ENCODE measurements around the gene CHCHD6.

Gene CHCHD6

GRCh38 chr3:126703512-126704493, at the start of gene CHCHD6:
CHCHD6 (plus strand) TSS chr3:126704240; CDS start chr3:126704313, 73 bp downstream.
- DNase-seq = no peak

DNA sequence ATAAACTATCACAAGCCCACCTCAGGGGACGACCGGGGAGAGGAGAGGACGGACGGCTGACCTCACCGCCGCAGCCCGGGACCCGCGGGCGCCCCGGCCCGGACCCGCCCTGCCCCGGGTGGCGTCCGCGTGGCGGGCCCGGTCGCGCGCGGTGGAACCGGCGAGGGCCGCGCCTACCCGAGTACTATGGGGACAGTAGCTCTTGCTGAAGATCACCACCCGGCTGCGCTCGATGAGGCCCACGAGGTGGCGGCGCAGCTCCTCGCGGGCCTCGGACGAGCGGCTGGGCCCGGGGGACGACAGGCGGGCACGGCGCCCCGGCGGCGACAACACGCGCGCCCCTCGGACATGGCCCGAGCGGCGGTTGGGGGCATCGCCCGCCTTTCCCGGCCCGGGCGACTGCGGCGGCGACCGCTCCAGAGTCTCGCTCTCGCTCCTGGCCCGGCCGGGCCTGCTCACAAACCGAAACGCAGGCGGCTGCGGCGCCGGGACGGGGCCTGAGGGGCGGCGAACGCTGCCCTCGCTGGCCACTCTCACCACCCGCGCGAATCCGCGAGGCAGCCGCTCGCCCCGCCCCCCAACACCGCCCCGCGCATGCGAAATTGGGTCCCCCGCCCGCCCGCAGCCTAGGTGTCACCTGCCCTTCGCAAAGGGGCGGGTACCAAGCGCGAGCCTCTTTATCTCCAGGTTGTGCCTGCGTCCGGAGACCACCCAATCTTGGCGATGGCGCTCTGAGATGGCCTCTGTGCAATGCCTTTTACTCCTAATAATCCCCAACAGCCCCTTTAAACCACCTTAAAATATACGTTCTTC, 49.3 kb upstream of the CHCHD6 start, which contains the start of gene TXNRD3:
TSS of gene TXNRD3 (minus strand) at position 554 of the 813 bp plus-strand sequence.
- no peak for DNase-seq

DNA sequence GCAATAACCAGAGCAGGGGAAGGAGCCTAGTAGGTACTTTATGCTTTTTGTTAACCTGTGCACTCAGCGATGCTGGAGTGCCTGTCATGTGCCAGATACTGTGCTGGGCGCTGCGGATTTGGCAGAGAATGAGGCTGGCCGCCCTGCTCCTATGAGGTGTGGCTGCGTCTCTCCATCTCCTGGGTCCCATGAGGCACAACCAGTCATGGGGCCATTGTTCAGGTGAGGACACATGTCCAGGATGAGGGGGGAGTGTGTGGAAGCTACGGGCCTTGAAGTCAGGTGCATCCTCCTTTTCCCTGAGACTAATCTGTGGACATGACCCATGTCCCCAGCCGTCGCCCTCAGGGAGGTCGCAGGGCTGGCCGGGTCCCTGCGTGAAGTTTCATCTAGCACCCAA, 48.2 kb upstream of the CHCHD6 start:
- no peak for DNase-seq

DNA sequence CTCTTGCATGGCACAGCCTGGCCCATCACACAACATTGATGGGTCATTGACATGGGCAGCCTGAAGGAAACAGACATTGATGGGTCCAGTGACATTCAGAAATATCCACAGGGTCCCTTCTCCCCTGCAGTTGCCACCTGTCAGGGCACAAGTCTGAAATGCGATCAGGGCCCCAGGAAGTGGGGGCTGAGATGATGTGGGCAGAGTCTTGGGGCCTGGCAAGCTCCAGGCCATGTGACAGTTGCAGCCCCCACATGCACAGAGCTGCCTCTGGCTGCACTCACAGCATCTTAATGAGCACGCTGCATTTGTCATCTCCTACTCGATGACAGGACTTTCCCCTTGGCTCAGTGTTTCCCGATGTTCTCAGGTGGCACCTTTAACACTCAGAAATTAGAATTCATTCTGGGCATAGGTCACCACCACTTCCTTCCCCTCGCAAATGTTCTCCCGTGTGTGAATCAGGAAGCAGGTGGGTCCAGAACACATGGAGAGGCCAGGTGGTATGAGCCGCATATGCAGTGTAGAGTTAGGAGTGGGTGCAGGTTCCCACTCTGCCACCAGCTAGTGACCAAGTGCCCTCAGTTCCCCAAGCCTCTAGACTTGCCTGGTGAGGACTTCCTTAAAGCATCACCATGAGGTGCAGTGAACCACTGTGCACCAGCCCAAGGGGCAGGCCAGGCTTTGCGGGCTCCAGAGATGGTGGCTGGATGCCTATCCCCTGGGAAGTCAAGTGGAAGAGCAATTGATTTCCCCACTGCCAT, 47.5 kb upstream of the CHCHD6 start:
- no peak for DNase-seq

GRCh38 chr3:126657901-126658300, 46.1 kb upstream of the CHCHD6 start:
- DNase-seq = no peak

GRCh38 chr3:126658584-126658983, 45.5 kb upstream of the CHCHD6 start:
- no peak for DNase-seq

DNA sequence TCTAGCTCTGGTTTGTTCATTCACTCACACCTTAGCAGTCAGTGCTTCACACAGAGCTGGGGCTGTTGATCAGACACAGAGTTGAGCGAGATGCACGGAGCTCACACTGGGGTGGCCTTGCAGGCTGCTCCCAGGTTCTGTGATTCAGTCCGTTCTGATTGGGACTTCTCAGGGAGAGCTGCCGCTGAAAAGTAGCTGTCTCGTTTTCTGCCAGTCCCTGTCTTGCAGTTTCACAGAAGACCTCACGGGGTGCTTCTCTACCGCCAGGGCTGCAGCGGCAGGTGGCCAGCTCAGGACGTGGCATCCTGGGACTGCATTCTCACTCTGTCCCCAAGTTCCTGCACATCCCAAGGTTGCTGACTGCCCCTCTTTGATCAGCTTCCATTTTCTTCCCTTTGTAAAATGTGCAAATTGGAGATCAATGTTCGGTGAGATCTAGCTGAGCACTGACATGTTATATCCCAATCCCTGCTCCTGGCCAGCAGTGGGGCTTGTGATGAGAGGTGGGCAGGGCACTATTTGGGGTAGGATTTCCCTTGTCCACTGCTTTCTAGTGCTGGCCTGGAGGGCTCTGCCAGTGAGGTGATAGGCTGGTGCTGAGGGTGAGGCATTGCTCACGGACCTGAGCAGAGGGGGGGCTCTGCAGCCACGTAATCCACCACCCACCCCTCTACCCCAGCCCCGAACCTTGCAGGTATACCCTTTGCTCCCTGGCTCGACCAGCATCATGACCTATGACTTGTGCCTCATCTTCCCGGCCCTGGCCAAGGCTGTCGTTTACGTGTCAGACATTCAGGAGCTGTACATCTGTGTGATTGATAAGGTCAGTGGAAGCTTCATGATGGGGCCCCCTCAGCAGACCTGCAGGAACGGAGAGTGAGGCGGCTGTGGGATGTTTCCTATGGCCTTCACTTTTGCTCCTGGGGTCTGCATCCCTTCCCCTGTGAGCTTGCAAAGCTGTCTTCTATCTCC, 43.8 kb upstream of the CHCHD6 start:
- DNase-seq = no peak

DNA sequence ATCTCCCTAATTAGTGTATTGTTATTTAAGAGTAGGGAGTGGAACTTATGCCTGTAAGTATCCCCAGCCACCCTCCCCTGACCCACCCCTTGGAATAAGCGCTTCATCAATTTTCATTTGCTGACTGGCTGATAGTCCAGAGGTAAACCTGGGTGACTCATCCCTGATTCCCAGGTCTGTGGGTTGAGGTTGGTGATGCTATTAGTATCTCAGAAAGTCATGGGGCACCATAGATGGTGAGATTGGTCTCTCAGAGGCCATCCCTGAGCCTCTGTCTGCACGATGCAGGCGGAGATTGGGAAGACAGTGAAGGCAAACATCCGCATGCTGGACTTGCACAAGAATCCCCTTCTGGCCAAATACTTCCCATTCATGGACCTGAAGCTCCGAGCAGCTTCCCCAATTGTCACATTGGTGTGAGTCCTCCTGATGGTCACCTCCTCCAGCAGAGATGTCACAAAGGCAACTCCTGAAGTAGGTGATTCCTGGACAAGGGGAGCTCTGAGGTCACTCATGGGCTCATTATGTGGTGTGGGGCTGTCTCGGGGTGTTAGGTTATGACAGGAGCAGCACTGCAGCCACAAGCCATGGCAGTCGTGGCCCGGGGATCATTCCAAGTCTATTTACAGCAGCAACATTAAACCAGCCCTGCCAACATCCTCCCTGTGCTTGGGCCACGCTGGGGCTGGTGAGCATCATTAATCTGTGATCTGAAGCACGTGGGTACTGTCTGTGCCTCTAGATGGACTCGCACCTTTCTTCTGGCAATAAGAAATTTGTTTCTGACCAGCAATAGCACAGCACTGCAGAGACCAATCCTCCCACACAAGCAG, 42.3 kb upstream of the CHCHD6 start:
- no peak for DNase-seq

DNA sequence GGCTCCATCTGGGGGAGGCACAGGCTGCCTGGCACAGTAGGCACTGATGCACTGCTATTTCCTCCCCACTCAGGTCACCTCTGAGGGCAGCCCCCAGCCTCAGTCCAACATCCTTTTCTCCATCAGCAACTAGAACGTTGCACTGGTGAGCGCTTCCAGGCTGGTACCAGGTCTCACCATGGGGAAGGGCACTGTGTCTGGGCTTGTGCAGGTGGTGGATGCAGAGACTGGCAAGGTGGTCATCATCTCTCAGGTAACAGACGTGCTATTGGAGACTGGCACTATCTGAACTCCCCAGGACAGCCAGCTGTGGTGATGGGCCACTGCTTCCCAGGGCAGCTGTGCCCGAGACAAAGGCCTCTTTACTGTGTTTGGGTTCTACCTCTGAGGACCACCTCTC, 40.8 kb upstream of the CHCHD6 start:
- no peak for DNase-seq

DNA sequence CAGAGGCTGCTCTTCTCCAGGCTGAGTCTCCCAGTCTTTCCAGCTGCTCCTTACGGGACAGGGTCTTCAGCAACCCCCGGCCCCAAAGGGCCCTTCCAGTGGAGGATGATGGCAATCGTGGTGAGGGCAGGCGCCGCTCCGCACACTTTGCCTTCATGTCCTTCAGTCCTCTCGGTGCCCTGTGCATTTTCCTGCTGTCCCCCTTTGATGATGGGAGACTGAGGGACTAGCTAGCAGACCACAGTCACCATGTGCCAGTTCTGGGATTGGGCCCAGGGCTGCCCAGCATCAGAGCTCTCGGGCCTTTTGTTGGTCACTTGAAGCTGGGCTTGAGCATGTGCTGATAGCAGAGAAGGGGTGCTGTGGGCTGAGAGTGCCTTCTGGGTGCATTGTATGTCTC, 40.3 kb upstream of the CHCHD6 start:
- DNase-seq = no peak

DNA sequence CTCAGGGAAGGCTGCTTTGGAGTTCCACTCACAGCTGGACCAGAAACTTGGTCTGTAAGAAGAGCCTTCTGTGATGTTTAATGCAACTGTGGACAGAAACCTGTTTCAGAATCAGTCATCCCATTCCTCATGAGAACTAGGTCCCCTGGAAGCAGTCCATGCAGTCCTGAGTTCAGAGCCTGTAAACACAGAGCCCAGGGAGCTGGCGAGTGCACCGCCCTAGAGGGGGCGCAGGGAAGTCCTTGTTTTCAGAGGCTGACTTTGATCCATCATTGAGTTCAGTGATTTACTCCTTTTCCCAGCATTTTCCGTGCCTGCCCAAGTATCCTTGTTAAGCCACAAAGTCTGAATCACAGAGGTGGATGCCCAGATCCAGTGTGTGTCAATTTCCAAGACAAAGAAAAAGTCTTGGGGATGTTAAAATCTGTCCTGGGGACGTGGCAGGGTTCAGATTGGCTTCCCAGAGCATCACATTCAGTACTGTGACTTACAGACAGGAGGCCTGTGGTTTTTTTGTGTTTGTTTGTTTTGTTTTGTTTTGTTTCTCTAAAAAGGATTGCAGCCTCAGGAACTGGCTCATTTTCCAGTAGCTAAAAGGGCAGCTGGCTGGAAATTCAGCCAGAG, 39.3 kb upstream of the CHCHD6 start:
- DNase-seq = no peak

DNA sequence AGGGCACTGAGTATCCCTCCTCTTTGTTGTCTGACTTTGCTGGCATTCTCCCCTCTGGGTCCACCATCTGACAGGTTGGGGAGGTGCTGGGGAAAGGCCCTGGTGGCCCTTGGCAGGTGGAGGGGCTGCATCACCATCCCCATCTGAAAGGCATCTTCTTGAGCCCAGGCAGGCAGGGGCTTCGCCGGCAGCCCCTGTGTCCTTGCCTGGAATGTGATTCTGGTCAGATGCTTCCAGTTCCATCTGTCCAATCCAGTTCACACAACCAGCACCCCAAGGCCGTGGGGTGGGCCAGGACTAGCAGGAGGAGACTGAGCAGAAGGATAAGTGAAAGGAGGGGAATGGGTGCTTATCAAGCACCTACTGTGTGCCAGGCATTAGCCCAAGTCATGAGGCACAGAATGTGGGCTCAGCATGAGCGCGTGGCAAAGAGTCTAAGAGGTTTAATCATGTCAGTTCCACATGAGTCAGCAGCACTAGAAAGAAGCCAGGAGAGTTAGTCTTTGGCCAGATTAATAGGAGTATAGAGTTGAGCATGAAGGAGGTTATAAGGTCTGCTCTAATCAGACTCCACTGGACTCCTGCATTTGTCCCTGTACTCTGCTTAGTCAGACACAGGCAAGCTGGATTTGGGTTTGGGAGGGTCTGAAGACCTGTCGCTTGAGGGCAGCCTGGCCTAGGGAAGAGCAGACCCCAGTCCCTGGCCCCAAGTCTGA, 38.7 kb upstream of the CHCHD6 start:
- DNase-seq = no peak

GRCh38 chr3:126665959-126666657, 37.9 kb upstream of the CHCHD6 start:
- no peak for DNase-seq

DNA sequence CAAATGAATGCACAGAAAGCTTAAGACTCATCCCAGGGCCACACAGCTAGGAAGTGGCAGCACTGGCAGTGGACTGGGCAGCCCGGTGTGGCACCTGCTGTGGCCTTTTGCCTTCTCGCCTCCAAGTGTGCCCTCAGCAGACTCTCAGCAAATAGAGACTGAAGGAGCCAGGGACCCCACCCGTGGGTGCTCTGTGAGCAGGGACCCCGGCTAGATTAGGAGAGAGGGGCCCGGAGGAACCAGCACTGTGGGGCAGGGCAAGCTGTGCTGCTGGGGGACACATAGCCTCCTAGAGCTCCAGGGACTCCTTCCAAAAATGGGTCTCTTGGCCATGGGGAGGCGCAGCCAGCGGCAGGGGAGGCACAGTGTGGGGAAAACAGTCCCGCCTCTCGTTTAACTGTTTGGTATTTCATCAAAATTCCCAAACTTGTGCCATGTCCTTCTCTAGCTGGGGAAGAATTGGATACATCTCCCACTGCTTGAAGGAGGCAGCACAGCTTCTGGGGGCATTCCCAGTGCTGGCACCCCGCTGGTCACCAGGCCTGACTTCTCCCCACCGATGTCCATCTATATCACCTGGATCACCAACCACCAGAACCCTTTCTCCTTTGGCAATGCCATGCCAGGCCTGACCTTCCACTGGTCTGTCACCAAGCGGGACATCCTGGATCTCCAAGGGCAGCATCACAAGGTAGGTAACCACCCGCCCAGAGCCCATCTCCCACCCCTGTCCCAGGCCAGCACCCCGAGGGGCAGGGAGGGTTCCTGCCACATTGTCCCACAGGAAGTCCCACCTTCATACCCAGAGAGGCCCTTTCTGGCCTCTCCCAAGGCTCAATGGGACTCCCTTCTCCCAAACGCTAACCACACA, 37.1 kb upstream of the CHCHD6 start:
- DNase-seq = no peak

DNA sequence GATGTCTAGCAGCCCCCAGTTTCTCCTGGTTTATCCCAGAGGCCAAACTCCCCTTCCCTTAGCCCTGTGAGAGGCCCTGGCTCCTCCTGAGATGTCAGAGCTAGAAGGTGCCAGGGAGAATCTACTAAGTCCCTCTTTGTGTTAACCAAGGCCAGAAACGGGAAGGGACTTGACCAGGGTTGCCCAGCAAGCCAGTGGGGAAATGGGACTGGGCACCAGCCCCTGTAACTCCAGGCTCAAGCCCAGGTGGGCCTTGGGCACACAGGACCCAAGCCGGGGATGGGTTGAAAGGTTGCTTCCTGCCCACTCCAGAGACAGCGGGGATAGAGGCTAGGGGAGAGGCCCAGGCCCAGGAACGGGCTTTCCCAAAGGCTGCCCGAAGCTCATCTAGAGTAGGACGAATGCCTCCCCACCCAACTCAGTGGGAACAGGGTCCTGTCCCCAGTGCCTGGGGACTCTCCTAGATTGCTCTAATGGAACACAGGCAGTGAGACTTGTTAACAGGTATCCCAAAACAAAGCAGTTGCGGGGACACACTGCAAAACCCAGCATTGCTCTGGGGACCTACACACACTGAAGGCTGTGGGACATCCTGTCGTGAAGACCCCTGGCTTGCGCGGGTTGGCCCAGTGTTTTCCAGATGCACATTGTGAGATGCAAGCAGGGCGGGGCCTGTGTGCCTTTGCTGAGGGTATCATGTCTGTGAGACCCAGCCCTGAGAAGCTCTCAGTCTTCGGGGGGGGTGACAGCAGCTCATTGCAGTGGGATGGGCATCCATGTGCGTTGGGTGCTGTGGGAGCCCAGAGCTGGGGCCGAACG, 36.2 kb upstream of the CHCHD6 start:
- DNase-seq = no peak

- DNase-seq = no peak
Observed at GRCh38 chr3:126668450-126669401, 35.3 kb upstream of the CHCHD6 start.
